AG04450 (cell line): Measurements from ENCODE around the gene KLC1. TPM values are rescaled to one million over a fixed set of nuclear protein-coding genes. Genes with fewer than 3 reads are reported as not detected.

Source experiments
- CTCF ChIA-PET: fragments of 300-600, 350-600 bp; formaldehyde crosslinking; extraction: SDS; loops from one replicate; lab custom pipeline; 2022; ENCODE audit warnings: antibody characterized with exemption, inconsistent platforms; lab: Charles Lee
- POLR2A ChIA-PET: fragments of 350-600 bp; formaldehyde crosslinking; extraction: SDS; loops from one replicate; lab custom pipeline; 2021; ENCODE audit warnings: antibody characterized with exemption, inconsistent platforms; lab: Yijun Ruan, JAX
- DNase-seq: peaks from one replicate; pipeline ENCODE4 v3.0.0-alpha.2; 2011; ENCODE audit warnings: low read depth, low spot score
- H3K27ac ChIP-seq: one replicate; pipeline ENCODE4 v1.5.1; 2012; ENCODE audit warnings: low read depth, low read length, control low read depth
- H3K27me3 ChIP-seq: one replicate; pipeline ENCODE4 v1.6.0; 2012; ENCODE audit warnings: low read length; ENCODE audit not compliant: control insufficient read depth, insufficient read depth
- H3K4me3 ChIP-seq: 2 replicates; pipeline ENCODE4 v1.5.1; 2011; ENCODE audit warnings: mild to moderate bottlenecking, low read depth, low read length, control low read depth
- H3K9me3 ChIP-seq: 2 replicates; pipeline ENCODE4 v1.5.1; 2012; ENCODE audit warnings: low read length; ENCODE audit not compliant: control insufficient read depth, insufficient read depth
- CTCF ChIP-seq: IDR thresholded peaks from 2 replicates; pipeline ENCODE4 v1.5.1; 2011; ENCODE audit warnings: low read depth, low read length, control low read depth, inconsistent platforms
- polyA plus RNA-seq: library from polyadenylated mRNA; depleted of rRNA; stranded (reverse); fragments of >200 nt; gene quantifications from 2 replicates; pipeline ENCODE4 v1.2.3, GENCODE V29; 2011

The KLC1 gene
- polyA plus RNA-seq, 1 experiment, result 160 TPM

- Histone ChIP-seq H3K27ac (no peak overlapping the region), H3K27me3 (no peaks in the 10 kb centered on the region), H3K4me3 (no peak overlapping the region), H3K9me3 (no peaks in the 10 kb centered on the region)
- ChIA-PET CTCF (no interaction called here), POLR2A (interaction anchor here (0.6 kb wide), 1 partner anchor 22 kb away, joined by 9 read pairs; no protein-coding TSS in a partner anchor)
- no peak for DNase-seq
- no peak for TF ChIP-seq CTCF
Measured at GRCh38 chr14:103713304-103714062, 84.5 kb downstream of the KLC1 start.

- Histone ChIP-seq H3K9me3 (no peaks in the 10 kb centered on the region), H3K27me3 (no peaks in the 10 kb centered on the region), H3K4me3 (peak overlapping the region; percentile 20; the same call in 1 of the 2 replicates), H3K27ac (no peak overlapping the region)
- no peak for TF ChIP-seq CTCF
- ChIA-PET POLR2A (interaction anchor here (0.6 kb wide), 1 partner anchor 23 kb away, joined by 9 read pairs; no protein-coding TSS in a partner anchor), CTCF (no interaction called here)
- no peak for DNase-seq
Measured at GRCh38 chr14:103714063-103714724, 85.2 kb downstream of the KLC1 start.

- CTCF ChIA-PET, result no interaction called here
- POLR2A ChIA-PET, result interaction anchor here (0.5 to 1.0 kb wide), 5 partner anchors 18 to 144 kb away, joined by 3 to 8 read pairs (median 3); no protein-coding TSS in a partner anchor
- TF ChIP-seq CTCF, result no peak
- Histone ChIP-seq H3K27ac (peak within 1 kb of the TSS; percentile 21), H3K4me3 (peak within 1 kb of the TSS; percentile 80), H3K9me3 (no peaks in the 10 kb centered on the region), H3K27me3 (no peaks in the 10 kb centered on the region)
- peak; percentile 99 for DNase-seq
Measured at GRCh38 chr14:103715052-103716000, 86.3 kb downstream of the KLC1 start, which contains the start of the genes XRCC3 and ZFYVE21. TSS of gene XRCC3 (minus strand) at chr14:103715451. CDS start at chr14:103711087, 4,364 bp downstream. TSS of gene ZFYVE21 (plus strand) at chr14:103715810. CDS start at chr14:103715842, 32 bp downstream.

- DNase-seq, result no peak
- Histone ChIP-seq H3K4me3 (peak overlapping the region; percentile 80), H3K27ac (peak overlapping the region; percentile 21), H3K9me3 (no peaks in the 10 kb centered on the region), H3K27me3 (no peaks in the 10 kb centered on the region)
- CTCF ChIA-PET, result no interaction called here
- POLR2A ChIA-PET, result interaction anchor here (0.5 to 1.0 kb wide), 6 partner anchors 17 to 145 kb away, joined by 3 to 8 read pairs (median 3); no protein-coding TSS in a partner anchor
- no peak for TF ChIP-seq CTCF
Measured at GRCh38 chr14:103716091-103716801, 87.2 kb downstream of the KLC1 start.
